NCI-H2107 treated with DMSO at 0.1 percent for 48 hours (cell line): ENCODE measurements around the gene XPR1.

Experiments
- DNase-seq: peaks from one replicate; lab custom pipeline; 2025; ENCODE audit not compliant: unreplicated experiment; lab: John Stamatoyannopoulos, UW

XPR1 gene

DNA sequence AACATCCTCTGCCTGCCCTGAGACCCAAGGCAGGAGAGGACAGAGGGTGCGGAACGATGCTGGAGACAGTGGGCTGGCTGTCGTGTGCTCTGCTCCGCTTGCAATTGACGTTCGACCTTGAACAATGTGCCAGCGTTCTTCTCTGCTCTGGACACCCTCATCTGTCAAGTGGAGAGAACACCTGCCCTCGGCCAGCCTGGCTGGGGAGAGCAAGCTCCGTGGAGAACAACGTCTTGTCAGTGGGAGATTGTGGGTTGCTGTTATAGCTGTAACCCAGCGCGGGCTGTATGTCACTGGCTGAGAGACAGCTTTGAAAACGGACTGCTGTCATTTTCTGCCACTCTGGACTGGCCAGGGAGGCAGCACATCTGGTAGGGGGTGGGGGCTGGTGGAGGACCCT lies 295.5 kb downstream of the XPR1 start:
- DNase-seq = peak; percentile 52

DNA sequence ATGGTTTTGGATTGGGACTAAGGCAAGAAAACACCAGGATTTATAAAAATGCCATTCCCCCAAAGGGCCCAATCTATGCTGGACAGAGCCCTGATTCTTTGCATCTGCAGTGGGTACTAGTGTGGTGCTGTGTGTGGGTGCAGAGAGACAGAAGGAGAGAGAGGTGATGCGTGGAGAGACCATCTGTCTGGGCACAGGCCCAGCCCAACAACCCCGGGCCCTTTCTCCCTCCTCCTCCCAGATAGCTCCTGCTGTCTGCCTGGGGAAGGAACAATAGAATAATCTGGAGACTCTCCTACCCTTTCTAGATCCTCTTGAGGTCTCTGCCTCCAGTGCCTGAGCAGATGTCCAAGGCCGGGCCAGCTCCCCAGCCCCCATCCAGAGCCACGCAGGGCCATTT lies 296.0 kb downstream of the XPR1 start:
- peak; percentile 25 for DNase-seq

DNA sequence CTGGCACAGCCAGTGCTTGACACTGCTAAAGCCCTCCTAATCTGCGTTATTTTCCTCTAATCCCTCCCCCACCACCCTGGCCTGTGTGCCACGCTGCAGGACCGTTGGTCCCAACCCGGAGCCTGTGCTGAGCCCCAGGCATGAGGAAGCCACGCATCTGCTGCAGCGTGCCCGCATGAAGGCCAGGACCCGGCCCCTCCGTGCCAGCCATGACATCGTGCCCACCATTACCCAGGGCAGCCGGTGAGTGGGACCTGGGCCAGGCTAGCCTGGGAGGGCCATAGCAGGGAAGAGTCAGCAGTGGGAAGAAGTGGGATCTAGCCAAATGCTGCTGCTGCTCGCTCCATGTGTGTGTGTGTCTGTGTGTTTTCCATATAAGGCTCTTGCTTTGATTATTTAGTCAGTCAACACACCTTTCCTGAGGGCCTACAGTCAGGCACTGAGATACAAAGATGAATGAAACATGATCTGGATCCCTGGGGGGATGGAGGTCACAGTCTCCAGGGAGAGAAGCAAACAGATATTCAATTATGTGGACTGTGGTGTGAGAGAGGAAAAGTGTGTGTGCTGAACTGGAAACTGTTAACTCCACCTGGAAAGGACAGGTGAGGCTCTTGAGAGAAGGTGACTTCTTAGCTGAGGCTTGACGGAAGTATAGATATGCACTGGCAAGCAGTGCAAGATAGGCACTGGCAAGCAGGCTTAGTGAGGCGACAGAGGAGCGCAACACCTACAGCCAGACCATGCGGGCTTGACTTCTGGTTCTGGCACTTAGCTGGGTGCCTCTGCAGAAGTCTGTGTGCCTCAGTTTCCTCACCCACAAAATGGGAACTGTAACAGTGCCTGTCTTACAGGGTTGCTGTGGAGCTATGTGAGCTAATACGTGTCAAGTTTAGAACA lies 296.8 kb downstream of the XPR1 start:
- peak; percentile 94 for DNase-seq

DNA sequence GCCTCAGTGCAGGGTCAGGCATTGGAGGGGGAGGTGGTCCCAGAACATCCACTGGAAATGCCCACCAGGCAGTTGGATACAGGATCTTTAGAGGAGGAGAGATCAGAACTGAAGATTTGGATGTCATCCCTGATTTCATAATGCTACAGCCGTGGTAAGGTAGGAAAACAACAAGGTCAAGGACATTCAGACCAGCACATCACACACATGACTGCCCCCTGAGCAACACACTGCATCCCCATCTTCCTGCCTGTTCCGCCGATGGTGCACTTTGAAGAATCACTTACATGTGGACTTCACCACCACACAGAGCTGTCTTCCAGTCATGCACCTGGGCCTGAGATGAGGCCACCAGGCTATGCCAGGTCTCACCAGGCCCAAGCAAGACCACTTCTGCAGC lies 297.6 kb downstream of the XPR1 start:
- no peak for DNase-seq

DNA sequence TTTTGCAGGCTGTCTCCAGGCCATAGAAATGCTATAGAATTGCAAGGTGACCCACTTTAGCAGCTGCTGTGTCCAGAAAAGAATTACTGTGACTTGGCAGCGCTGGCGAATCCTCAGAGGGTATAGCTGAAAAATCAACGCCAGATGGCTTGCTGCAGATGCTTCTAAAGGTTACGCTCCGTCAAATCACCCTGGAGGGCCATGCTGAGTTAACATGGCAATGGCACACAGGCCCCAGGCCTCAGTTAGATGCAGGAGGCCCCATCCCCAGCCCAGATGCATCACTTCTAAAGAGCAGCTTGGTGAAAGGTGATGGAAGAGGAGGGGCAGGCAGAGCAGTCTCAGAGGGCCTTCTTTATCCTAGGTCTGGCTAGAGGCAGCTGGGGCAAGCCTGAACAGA lies 298.9 kb downstream of the XPR1 start:
- peak; percentile 71 for DNase-seq

DNA sequence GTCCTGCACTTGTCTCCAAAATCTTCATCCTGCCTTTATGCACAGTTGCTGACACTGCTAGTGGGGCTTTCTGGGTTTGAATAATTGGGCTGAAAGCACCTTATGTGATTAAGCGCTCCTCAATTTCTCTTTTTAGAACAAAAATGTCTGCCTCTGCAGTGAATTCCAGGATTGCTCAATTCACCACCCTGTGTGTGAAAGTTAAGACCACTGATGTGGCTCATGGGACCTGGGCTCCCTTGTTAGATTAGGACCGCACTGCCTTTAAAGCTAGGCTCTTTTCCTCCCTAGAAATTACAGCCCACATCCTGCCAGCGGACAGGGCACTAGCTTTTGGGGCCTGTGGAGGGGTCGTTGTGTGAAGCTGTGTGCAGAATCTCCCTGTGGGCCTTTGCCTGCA lies 299.7 kb downstream of the XPR1 start:
- no peak for DNase-seq

DNA sequence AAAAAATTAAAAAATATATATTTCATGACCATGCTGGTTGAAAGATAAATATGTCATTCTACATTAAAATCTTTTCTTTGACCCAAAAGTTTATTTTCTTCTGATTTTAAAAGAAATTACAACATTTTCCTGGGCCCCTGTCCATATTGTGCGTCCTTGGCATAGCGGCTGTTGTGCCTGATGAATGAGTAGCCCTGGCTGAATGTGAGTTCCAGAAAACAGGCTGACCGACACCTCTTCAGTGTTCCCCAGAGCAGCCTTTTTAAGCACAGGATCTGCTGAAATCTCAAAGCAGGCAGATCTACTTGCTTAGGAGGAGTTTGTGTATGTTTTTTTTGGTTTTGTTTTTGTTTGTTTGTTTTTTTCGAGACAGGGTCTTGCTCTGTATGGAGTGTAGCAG lies 300.6 kb downstream of the XPR1 start:
- no peak for DNase-seq

DNA sequence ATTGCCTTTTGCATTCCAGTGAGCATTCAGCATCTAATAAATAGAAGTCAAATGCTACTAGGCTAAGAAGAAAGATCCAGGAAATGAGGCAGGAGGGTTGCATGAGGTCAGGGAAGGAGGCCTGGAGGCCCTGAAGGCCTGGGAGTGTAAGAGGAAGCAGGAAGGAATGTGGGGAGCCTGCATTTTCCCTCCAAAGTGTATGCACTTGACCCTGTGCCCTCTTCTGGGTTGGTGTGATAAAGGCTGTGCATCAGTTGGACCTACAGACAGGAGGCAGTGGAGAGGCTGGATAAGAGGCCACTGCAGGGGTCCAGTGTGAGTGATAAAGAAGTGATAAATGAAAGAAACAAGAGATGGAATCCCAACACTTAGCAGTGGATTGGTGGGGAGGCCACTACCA lies 301.3 kb downstream of the XPR1 start:
- DNase-seq = no peak

DNA sequence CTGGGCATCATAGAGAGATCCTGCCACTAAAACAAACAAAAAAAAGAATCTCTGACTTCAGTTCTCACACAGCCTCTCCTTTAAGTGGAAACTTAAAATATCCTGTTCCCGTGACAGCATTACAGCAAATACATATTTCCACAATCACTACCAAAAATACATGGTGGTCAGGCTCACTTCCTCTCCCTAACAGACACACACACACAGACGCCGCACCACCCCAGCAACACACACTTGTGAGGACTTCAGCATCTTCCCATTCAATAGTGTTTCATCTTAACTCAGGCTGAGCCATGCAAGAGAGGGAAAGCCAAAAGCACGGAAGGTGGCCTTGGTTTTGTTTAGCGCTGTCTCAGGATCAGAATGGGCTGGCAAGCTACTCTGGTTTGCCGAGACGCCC lies 302.7 kb downstream of the XPR1 start:
- no peak for DNase-seq

DNA sequence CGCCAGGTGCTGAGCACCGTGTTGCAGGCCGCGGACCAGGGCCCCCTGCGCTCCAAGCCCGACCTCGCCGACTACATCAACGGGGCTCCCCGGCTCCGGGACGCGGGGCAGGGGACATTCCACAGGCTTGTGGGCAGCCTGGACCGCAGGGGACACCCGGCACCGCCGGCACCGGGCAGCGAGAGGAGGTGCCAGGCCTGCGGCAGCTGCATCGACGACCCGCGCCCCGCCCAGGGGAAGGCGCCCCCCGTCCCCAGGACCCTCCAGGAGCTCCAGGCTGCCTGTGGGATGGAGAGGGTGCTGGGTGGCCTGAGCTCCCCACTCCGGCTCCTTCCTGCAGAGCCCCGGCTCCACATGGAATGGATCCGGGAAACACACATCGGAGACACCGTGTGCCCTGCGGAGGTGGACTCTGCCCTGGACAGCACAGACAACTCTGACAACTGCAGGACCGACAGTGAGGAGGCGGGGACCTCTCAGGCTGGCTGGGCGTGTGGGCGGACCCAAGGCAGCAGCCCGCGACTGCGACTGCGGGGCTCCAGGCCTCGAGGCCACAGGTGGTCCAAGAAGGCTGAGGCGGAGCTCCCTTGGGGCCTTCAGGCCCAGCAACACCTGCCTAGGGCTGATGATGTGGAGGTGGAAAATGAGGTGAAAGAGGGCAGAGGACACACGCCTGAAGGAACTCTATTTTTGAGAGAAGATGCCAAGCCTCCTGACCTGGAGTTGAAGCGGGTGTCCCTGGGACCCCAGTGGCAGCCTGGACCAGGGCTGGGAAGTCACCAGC lies 303.7 kb downstream of the XPR1 start:
- peak; percentile 40 for DNase-seq

DNA sequence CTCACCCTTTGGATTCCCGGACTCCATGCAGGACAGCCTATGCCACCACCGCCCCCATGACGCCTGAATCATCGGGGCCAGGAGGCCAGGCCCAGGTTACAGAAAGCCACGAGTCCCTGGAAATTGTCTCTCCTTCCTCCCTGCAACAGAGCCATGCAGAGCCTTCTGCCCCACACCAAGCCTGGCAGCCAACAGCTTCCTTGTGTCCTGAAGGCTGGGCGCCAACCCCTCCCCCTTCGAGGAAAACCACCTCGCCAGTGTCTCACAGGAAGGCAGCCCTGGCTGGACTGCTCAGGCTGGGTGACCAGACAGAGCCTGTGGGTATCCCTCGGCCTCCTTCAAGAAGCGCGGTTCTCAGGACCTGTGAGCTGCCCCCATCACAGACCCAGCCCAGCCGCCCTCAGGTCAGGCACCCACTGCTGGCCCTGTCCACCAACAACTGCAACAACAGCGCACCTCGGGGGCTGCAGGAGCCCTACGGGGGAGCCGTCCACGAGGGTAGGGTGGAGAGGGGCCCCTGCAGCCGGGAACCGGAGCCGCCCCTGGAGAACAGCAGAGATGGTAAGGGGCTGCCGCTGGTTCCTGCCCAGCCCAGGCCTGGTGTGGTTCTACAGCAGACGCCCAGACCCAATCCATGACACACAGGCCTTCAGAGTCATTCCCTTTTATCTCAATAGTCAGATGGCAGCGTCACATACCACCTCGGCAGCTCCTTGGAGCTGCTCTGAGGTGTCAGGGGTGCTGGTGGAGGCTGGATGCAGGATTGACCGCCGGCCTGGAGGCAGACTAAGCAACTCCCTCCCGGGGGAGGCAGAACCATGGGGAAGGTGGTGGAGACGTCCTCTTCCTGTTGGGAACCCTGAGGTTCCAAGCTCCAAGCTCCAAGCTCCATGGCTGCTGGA lies 304.5 kb downstream of the XPR1 start:
- no peak for DNase-seq

DNA sequence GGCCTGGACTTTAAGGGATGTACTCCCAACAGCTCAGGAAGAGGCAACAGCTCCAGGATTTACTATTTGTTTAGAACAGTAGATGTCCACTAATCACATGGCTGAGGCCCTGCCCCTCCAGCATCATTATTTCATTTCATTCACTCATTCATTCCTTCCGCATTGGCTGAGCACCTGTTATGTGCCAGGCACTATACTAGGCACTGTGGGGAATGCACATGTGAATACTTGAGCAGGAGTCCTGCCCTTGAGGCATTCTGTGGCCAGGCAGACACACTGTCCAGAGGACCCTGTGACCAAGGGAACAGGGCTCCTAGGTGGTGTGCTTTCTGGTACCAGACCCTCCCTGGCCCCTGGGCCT lies 305.2 kb downstream of the XPR1 start:
- DNase-seq = no peak

DNA sequence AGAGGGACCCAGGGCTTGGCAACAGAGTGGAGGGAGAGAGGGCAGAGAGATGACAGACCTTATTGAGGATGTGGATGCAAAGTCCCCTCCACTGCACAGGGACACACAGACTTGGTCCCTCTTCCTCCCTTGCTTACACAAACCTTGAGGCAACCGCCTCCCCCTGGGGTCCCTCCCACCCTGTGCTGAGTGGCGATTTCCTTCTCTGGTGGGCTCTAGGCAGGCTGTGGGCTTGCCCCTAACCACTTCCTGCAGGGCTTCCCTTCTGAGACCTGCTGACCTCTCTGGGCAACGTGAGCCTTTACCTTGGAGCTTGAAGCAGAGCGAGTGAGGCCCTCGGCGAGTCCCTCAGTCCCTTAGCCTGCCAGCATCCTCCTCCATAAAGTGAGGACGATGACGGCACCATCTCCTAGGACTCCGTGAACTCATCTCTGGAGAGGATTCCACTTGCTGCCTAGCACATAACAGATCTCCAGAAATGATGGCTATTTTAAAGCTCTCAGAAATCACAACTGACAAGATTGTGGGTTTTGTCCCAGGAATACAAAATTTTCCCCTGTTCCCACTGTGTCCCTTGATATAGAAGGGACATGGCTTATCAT lies 305.9 kb downstream of the XPR1 start:
- no peak for DNase-seq

DNA sequence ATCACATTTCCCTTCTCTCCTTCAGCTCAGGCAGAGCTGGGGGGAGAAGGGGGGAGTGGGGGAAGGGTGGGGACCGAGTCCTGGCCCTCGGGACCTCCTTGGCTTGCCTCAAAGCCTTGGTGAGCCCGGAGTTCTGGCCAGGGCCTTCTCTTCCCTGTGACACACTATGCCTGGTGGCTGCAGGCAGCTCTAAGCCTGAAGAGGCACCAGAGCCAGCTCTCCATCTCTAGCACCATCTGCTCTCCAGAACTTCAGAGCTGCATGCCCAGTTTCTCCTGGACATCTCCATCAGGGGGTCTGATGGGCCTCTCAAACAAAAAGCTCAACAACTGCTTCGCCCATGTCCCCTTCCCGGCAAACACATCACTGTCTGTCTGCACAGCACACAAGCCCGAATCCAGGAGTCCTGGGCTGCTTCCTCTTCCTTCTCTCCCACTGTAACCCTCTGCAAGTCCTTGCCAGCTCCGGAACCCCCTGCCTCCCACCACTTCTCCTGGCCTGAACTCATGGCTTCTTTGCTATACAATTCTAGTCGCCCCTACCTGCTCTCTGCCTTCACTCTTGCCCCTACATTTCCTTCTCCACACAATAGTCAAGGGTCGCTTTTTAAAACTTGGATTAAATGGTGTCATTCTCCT lies 307.4 kb downstream of the XPR1 start:
- no peak for DNase-seq

DNA sequence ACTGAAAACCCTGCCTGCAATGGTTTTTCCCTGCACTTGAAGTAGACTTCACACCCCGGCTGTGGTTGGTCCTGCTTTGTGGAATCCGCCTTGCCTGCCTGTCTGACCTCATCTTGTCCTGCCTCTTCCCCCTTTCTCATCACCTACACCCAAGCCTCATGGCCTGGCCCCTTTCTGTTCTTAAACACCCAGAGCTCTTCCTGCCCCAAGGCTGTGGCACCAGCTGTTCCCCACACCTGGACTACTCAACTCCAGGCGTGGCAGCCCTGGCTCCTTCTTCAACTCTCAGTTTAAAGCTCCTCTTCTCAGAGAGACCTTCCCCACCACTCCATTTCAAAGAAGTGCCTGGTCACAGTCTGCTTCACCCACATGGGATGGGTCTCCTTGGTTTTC lies 307.9 kb downstream of the XPR1 start:
- DNase-seq = no peak
